HEK293 (cell line): ENCODE results near the gene ATP13A4.

Experiments
- CTCF ChIA-PET: fragments of 350-600 bp; formaldehyde crosslinking; extraction: SDS; loops from one replicate; lab custom pipeline; 2021; ENCODE audit warnings: antibody characterized with exemption; lab: Yijun Ruan, JAX
- POLR2A ChIA-PET: fragments of 300-600 bp; formaldehyde crosslinking; extraction: SDS; loops from one replicate; lab custom pipeline; 2020; ENCODE audit warnings: antibody characterized with exemption, inconsistent platforms; lab: Yijun Ruan, JAX
- H3K27ac ChIP-seq: fragments of 200-500 bp; sonication (Bioruptor generic); 2 replicates; pipeline ENCODE4 v1.5.1; 2014; ENCODE audit warnings: low read depth, low read length, control low read depth, inconsistent platforms; ENCODE audit errors: extremely low read depth
- H3K36me3 ChIP-seq, 2 experiments: fragments of 200-500 bp in 1 of 2; sonication (Bioruptor generic) in 1 of 2; 1 replicate in 1 of 2; 2 replicates in 1 of 2; pipeline ENCODE4 v1.5.1; 2014 to 2017; ENCODE audit warnings: inconsistent platforms in 2 of 2, low read length in 2 of 2; ENCODE audit not compliant: control insufficient read depth in 2 of 2, insufficient read depth in 1 of 2
- H3K4me1 ChIP-seq: fragments of 200-500 bp; sonication (Bioruptor generic); 2 replicates; pipeline ENCODE4 v1.5.1; 2014; ENCODE audit warnings: mild to moderate bottlenecking, low read length, inconsistent platforms; ENCODE audit not compliant: control insufficient read depth, insufficient read depth
- H3K4me3 ChIP-seq: 2 replicates; pipeline ENCODE4 v1.5.1; 2011; ENCODE audit warnings: low read depth, mild to moderate bottlenecking, control low read depth, low read length, moderate library complexity
- H3K9me3 ChIP-seq: fragments of 200-500 bp; sonication (Bioruptor generic); 2 replicates; pipeline ENCODE4 v1.5.1; 2014; ENCODE audit warnings: low read depth, low read length, inconsistent platforms; ENCODE audit not compliant: control insufficient read depth, insufficient read depth
- GLIS1 ChIP-seq: fragments of 450-650 bp; formaldehyde crosslinking; IDR thresholded peaks from 2 replicates; pipeline ENCODE4 v1.5.1; 2016; ENCODE audit warnings: missing biosample characterization, missing genetic modification characterization
- ZEB2 ChIP-seq: fragments of 450-650 bp; formaldehyde crosslinking; IDR thresholded peaks from 2 replicates; pipeline ENCODE4 v1.5.1; 2016; ENCODE audit warnings: missing biosample characterization, missing genetic modification characterization
- ZFHX2 ChIP-seq: fragments of 450-650 bp; formaldehyde crosslinking; conservative IDR thresholded peaks from 2 replicates; pipeline ENCODE4 v1.5.1; 2016; ENCODE audit warnings: missing biosample characterization, missing genetic modification characterization
- ZFP37 ChIP-seq: fragments of 450-650 bp; formaldehyde crosslinking; IDR thresholded peaks from 2 replicates; pipeline ENCODE4 v1.5.1; 2016; ENCODE audit warnings: missing biosample characterization, missing genetic modification characterization
- ZNF112 ChIP-seq: fragments of 450-650 bp; formaldehyde crosslinking; IDR thresholded peaks from 2 replicates; pipeline ENCODE4 v1.5.0; 2017; ENCODE audit warnings: missing biosample characterization, missing genetic modification characterization
- ZNF184 ChIP-seq: fragments of 450-650 bp; IDR thresholded peaks from 2 replicates; pipeline ENCODE4 v1.5.1; 2018; ENCODE audit warnings: missing biosample characterization, mild to moderate bottlenecking, missing genetic modification characterization
- ZNF214 ChIP-seq: fragments of 450-650 bp; formaldehyde crosslinking; IDR thresholded peaks from 2 replicates; pipeline ENCODE4 v1.5.1; 2017; ENCODE audit warnings: missing biosample characterization, mild to moderate bottlenecking, missing genetic modification characterization, borderline replicate concordance
- ZNF473 ChIP-seq: fragments of 450-650 bp; formaldehyde crosslinking; IDR thresholded peaks from 2 replicates; pipeline ENCODE4 v1.5.1; 2017; ENCODE audit warnings: missing biosample characterization, missing genetic modification characterization
- ZNF580 ChIP-seq: fragments of 450-650 bp; formaldehyde crosslinking; IDR thresholded peaks from 2 replicates; pipeline ENCODE4 v1.5.1; 2016; ENCODE audit warnings: missing biosample characterization, missing genetic modification characterization
- ZNF600 ChIP-seq: fragments of 450-650 bp; formaldehyde crosslinking; IDR thresholded peaks from 2 replicates; pipeline ENCODE4 v1.5.1; 2016; ENCODE audit warnings: missing biosample characterization, missing genetic modification characterization
- ZNF621 ChIP-seq: fragments of 450-650 bp; formaldehyde crosslinking; IDR thresholded peaks from 2 replicates; pipeline ENCODE4 v1.5.1; 2017; ENCODE audit warnings: missing biosample characterization, missing genetic modification characterization
- ZNF677 ChIP-seq: fragments of 450-650 bp; IDR thresholded peaks from 2 replicates; pipeline ENCODE4 v1.5.0; 2018; ENCODE audit warnings: missing biosample characterization, mild to moderate bottlenecking, missing genetic modification characterization, moderate library complexity
- ZNF692 ChIP-seq: fragments of 450-650 bp; formaldehyde crosslinking; IDR thresholded peaks from 2 replicates; pipeline ENCODE4 v1.5.1; 2016; ENCODE audit warnings: missing biosample characterization, missing genetic modification characterization
- ZSCAN18 ChIP-seq: fragments of 450-650 bp; formaldehyde crosslinking; IDR thresholded peaks from 2 replicates; pipeline ENCODE4 v1.5.1; 2016; ENCODE audit warnings: missing biosample characterization, missing genetic modification characterization
- ZSCAN4 ChIP-seq: fragments of 450-650 bp; formaldehyde crosslinking; IDR thresholded peaks from 2 replicates; pipeline ENCODE4 v1.5.1; 2017; ENCODE audit warnings: missing biosample characterization, missing genetic modification characterization
- TF ChIP-seq, protein P1 (sequence below): fragments of 450-650 bp; formaldehyde crosslinking; IDR thresholded peaks from 2 replicates; pipeline ENCODE4 v1.5.1; 2016; ENCODE audit warnings: missing biosample characterization, missing genetic modification characterization
- TF ChIP-seq, protein P2 (sequence below): fragments of 450-650 bp; formaldehyde crosslinking; IDR thresholded peaks from 2 replicates; pipeline ENCODE4 v1.5.1; 2016; ENCODE audit warnings: missing biosample characterization, missing genetic modification characterization
- TF ChIP-seq, protein P3 (sequence below): fragments of 450-650 bp; formaldehyde crosslinking; IDR thresholded peaks from 2 replicates; pipeline ENCODE4 v1.5.1; 2016; ENCODE audit warnings: missing biosample characterization, missing genetic modification characterization
- TF ChIP-seq, protein P4 (sequence below): IDR thresholded peaks from 2 replicates; pipeline ENCODE4 v1.6.1; 2011; ENCODE audit warnings: mild to moderate bottlenecking, low read depth, low read length, borderline replicate concordance

Gene ATP13A4

DNA sequence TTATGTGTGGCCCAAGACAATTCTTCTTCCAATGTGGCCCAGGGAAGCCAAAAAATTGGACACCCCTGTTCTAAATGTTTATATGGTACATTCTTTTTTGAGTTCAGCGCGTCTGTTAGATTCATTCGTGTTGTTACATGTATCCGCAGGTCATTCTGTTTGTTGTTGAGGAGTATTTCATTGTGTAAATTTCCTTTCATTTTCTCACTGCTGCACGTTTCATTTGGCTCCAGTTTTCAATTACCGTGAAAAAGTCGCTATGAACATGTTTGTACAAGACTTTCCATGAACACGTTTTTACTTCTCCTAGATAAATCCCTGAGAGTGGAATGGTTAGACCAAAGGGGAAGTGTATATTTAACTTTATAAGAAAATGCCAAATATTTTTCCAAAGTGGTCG, 30.8 kb upstream of the ATP13A4 start:
- H3K36me3 ChIP-seq, result no peaks in the 10 kb centered on the region
- H3K9me3 ChIP-seq, result no peaks in the 10 kb centered on the region
- TF ChIP-seq ZNF214, result no peak
- no peak overlapping the region for H3K27ac ChIP-seq
- H3K4me1 ChIP-seq, result 0 out of 2 replicates have a peak, but pooled peaks cover 2% of the 10 kb centered on the region
- POLR2A ChIA-PET, result no interaction called here
- CTCF ChIA-PET, result interaction anchor here (0.6 kb wide), 1 partner anchor 268 kb away, joined by 3 read pairs; no protein-coding TSS in a partner anchor
- no peak overlapping the region for H3K4me3 ChIP-seq

DNA sequence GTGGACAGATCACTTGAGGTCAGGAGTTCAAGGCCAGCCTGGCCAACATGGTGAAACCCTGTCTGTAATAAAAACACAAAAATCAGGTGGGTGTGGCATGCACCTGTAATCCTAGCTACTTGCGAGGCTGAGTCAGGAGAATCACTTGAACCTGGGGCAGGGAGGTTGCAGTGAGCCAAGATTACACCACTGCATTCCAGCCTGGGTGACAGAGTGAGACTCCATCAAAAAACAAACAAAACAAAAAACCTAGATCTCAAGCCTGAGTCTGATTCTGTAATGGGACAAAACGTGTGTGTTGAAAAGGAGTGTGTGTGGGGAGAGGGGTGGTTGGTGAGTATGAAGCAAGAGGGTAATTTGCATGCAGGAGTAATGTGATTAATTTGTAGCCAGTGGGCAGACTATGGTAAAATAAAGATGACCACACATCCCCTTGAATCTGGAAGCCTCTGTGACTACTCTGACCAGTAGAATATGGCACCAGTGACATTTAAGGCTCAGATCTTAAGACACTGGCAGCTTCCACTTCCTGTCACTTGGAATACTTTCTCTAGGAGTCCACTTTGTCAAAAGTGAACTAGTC, 19.9 kb upstream of the ATP13A4 start:
- Histone ChIP-seq H3K27ac (no peak overlapping the region), H3K36me3 (no peaks in the 10 kb centered on the region), H3K9me3 (no peaks in the 10 kb centered on the region), H3K4me3 (no peak overlapping the region), H3K4me1 (no peaks in the 10 kb centered on the region)
- TF ChIP-seq ZSCAN18 (no peak), ZNF580 (no peak), ZFP37 (no peak), ZFHX2 (tag by site-specific recombination) (no peak), ZNF677 (no peak), ZNF692 (tag by site-specific recombination) (no peak), GLIS1 (no peak), ZNF112 (tag by site-specific recombination) (no peak), ZEB2 (tag by site-specific recombination) (no peak), ZNF621 (tag by site-specific recombination) (no peak), ZNF184 (no peak), ZNF600 (tag by site-specific recombination) (no peak), ZSCAN4 (no peak), ZNF473 (no peak)
- TF ChIP-seq, protein P1, sequence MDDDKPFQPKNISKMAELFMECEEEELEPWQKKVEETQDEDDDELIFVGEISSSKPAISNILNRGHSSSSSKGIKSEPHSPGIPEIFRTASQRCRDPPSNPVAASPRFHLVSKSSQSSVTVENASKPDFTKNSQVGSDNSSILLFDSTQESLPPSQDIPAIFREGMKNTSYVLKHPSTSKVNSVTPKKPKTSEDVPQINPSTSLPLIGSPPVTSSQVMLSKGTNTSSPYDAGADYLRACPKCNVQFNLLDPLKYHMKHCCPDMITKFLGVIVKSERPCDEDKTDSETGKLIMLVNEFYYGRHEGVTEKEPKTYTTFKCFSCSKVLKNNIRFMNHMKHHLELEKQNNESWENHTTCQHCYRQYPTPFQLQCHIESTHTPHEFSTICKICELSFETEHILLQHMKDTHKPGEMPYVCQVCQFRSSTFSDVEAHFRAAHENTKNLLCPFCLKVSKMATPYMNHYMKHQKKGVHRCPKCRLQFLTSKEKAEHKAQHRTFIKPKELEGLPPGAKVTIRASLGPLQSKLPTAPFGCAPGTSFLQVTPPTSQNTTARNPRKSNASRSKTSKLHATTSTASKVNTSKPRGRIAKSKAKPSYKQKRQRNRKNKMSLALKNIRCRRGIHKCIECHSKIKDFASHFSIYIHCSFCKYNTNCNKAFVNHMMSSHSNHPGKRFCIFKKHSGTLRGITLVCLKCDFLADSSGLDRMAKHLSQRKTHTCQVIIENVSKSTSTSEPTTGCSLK (tag by site-specific recombination), result no peak
- TF ChIP-seq, protein P2, sequence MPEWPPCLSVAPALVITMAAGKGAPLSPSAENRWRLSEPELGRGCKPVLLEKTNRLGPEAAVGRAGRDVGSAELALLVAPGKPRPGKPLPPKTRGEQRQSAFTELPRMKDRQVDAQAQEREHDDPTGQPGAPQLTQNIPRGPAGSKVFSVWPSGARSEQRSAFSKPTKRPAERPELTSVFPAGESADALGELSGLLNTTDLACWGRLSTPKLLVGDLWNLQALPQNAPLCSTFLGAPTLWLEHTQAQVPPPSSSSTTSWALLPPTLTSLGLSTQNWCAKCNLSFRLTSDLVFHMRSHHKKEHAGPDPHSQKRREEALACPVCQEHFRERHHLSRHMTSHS (tag by site-specific recombination), result no peak
- TF ChIP-seq, protein P3, sequence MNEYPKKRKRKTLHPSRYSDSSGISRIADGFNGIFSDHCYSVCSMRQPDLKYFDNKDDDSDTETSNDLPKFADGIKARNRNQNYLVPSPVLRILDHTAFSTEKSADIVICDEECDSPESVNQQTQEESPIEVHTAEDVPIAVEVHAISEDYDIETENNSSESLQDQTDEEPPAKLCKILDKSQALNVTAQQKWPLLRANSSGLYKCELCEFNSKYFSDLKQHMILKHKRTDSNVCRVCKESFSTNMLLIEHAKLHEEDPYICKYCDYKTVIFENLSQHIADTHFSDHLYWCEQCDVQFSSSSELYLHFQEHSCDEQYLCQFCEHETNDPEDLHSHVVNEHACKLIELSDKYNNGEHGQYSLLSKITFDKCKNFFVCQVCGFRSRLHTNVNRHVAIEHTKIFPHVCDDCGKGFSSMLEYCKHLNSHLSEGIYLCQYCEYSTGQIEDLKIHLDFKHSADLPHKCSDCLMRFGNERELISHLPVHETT (tag by site-specific recombination), result no peak
- TF ChIP-seq, protein P4, sequence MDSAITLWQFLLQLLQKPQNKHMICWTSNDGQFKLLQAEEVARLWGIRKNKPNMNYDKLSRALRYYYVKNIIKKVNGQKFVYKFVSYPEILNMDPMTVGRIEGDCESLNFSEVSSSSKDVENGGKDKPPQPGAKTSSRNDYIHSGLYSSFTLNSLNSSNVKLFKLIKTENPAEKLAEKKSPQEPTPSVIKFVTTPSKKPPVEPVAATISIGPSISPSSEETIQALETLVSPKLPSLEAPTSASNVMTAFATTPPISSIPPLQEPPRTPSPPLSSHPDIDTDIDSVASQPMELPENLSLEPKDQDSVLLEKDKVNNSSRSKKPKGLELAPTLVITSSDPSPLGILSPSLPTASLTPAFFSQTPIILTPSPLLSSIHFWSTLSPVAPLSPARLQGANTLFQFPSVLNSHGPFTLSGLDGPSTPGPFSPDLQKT, result no peak
- ChIA-PET CTCF (interaction anchor here (1.2 kb wide), 1 partner anchor 1010 kb away, joined by 5 read pairs; no protein-coding TSS in a partner anchor), POLR2A (no interaction called here)
